ENCODE measurements around the gene CACNA2D4.

Gene CACNA2D4

DNA sequence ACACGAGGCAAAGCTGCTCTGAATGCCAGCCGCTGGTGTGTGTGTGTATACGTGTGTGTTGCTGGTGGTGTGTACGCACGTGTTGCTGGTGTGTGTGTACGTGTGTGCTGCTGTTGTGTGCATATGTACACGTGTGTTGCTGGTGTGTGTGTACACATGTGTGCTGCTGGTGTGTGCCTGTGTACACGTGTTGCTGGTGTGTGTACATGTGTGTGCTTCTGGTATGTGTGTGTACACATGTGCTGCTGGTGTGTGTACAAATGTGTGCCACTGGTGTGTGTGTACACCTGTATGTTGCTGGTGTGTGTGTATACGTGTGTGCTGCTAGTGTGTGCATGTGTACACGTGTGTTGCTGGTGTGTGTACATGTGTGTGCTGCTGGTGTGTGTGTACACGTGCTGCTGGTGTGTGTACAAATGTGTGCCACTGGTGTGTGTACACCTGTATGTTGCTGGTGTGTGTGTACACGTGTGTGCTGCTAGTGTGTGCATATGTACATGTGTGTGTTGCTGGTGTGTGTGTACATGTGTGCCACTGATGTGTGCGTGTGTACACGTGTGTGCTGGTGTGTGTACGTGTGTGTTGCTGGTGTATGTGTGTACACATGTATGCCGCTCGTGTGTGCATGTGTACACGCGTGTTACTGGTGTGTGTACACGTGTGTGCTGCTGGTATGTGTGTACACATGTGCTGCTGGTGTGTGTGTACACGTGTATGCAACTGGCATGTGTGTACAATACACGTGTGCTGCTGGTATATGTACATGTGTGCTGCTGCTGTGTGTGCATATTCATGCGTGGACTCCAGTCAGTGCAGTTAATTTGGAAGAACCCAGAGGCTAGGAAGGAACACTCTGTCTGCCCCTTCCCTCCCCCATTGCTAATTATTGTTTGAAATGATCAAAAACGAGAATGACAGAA is 47.2 kb downstream of the CACNA2D4 start:
- DNase-seq (ENCODE audit: low read depth in 2 of 2) = no peak

DNA sequence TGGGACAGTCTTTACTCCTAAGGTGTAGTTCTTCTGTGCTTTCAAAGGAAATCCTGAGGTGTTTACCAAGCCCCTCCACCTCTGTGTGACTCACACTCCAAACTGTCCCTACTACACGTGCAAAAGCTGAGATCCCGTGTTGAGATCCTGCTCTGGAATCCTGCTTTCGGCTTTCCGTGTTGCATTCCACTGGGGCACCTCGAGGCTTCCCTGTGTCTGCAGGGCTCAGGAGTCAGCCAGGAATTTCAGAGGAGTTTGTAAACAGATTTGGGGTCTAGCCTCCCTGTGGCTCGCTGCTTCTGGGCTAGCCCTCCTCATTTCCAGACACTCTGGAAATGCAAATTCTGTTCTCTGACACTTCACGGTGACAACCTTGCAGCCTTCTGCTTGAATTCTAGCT is 48.4 kb downstream of the CACNA2D4 start:
- no peak for DNase-seq (ENCODE audit: low read depth in 2 of 2)

DNA sequence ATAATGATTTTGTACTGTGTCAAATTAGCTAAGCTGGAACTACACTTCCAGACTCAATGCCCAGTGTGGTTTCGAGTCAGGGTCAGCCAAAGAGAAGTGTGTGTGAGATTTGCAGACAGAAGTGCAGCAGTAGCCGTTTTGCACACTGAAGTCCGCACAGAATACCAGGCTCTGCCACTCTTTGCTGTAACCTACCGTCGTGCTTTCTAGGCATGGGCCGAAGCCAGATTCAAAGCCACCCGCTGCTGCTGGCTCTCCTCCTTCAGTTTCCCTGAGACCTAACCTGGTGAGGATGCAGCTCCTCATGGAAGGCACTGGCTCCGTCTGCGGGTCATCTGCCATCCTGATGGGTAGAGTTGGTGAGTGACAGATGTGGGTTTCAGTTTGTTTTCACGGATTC is 49.3 kb downstream of the CACNA2D4 start:
- DNase-seq (ENCODE audit: low read depth in 2 of 2) = no peak

DNA sequence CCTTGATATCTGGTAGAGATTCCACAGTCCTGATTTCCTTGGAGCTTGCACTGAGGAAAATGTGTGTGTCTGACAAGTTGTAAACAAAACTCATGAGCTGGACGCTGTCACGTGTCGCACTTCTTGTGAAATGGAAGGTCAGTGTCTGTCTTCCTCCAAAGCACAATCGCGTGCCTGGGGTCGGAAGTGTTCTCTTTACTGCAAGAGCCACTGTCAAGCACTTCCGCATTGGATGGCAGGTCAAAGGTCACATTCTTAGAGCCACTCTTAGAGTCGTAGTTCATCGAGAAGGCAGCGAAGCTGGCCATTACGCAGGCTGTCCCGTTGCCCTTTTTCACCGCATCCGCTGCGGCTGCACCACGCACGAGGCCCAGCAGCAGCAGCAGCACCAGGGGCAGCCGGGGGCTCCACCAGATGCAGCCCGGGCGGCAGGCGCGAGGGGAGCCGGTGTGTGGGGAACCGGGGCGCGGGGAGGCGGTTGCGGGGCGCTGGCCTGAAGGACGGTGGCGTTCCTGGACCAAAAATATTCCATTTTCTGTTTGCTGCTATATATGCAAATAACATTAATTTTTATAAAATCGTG is 53.1 kb downstream of the CACNA2D4 start:
- DNase-seq (ENCODE audit: low read depth in 2 of 2) = no peak

DNA sequence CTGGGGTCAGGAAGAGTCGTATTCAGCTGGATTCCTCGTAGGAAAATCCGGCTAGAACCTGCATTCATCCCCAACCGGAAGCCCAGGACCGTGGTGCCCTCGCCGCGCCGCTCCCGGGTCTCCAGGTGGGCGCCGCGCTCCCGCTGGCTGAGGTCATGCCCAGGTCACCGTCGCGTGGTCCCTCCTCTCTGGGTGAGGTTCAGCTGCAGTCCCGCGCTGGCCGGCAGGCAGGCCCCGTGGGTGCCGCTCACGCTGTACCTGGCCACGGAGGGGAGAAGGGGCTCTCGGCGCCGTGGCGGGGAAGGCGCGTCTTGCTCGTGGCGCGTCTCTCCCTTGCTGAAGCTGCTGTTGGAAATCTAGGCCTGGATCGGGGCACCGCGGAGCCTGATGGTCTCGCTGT is 53.6 kb downstream of the CACNA2D4 start:
- DNase-seq (ENCODE audit: low read depth in 2 of 2) = no peak

DNA sequence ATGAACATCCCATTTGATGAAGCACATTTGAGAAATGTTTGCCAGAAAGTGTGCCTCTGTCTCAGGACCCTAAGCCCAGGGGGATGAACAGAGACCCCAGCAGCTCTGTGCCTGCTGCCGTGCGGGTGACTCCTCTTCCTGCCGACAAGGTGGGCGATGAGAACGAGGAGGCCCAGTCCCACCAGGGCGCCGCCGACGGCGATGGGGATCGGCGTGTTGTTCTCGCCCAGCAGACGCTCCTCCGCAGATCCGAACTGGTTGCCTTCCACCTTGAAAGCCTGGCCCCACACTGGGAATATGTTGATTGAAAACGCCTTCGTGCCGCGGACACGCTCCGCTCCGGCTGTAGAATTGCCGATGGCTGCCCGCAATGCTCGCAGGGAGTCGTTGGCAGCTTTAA is 54.0 kb downstream of the CACNA2D4 start:
- no peak for DNase-seq (ENCODE audit: low read depth in 2 of 2)

DNA sequence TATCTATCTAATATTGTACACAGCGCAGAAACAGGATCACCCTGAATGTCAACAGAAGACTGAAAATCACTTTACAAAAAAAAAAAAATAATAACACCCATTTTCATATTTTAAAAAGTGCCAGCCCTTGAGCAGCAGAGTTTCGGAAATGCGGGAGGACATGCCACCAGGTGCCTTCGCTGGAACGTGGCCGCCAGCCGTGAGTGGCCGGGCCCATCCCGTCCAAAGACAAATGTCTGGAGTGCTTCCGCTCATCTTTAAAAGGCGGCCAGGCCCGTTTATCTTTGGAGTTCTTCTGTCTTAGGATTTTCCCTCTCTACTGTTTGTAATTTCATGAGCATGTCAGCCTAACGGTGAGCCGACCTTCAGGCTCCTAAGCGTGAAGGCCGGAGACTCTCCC is 54.6 kb downstream of the CACNA2D4 start:
- DNase-seq (ENCODE audit: low read depth in 2 of 2) = no peak

DNA sequence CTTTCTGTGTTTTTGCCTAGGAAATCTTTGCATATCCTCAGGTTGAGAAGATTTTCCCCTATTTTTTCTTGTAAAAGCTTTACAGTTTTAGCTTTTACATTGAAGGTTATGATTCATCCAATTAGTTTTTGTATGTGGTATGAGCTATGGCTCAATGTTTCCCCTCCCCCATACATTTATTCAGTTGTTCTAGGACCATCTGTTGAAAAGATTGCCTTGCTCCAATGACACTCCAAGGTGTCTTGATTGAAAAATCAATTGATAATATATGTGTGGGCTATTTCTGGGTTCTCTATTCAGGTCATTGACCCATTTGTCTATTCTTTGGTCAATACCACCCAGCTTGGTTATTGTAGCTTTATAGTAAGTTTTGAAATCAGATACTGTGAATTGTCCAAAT is 55.5 kb downstream of the CACNA2D4 start:
- no peak for DNase-seq (ENCODE audit: low read depth in 2 of 2)

DNA sequence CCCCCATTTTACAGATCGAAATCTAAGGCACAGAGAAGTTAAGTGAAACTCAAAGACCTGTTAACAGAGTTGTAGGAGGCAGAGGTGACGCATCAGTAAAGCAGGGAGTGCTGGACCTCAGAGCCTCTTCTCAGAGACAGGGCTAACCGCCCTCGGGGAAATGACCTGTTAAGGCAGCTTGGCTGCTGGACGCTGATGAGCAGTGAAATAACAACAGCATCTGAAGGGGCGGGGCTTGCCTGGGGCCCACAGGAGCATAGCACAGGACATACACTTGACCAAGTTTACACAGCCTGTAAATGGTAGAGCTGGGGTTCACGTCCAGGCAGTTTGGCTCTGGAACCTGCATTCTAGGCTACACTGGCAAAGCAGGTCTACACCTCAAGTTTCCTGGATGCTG is 58.8 kb downstream of the CACNA2D4 start:
- DNase-seq (ENCODE audit: low read depth in 2 of 2) = no peak

DNA sequence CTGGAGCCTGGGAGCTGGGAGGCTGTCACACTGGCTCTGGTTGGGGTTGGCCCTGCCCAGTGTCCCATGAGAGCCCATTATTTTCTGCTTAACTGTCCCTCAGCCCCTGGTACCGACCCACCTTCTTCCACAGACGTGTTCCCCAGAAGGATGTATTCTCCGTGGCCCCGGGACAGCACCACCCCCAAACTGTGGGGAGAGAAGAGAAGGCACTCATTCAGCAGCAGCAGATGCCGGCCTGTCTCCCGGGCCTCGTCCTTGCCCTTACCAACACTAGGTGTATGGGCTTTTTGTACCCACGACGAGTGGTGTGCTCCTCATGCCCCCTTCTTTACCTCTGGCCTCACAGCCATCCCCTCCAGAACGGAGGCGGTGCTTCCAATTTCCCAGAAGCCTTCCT is 60.0 kb downstream of the CACNA2D4 start:
- no peak for DNase-seq (ENCODE audit: low read depth in 2 of 2)

DNA sequence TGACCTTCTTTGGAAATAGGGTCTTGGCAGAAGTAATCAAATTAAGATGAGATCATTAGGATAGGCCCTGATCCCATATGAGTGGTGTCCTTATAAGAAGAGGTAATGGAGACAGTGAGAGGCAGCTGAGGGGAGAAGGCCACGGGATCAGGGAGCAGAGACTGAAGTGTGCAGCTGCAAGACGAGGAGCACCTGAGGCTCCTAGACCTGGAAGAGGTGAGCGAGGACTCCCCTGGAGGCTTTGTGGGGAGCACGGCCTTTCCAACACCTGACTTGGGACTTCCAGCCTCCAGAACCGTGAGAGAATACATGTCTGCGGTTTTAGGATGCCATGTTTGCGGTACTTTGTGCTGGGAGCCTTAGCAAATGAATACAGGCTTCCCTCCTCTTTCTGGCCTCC is 60.6 kb downstream of the CACNA2D4 start:
- no peak for DNase-seq (ENCODE audit: low read depth in 2 of 2)

DNA sequence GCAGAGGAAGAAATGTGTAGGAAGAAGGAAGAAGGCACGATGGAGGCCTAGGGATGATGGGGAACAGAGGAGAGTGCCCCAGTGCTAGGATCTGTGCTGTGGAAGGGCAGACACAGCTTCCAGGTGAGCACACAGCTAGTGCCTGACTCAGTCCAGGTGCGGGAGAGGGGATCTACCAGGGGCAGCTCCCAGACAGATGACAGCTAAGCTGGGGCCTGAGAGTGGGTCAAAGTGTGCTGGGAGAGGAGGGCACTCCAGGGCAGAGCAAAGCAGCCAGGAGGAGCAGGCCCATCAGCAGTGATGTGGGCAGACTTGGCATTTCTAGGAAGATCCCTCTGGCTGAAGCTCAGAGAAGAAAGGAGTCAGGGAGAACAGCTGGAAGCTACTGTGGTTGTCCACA is 61.4 kb downstream of the CACNA2D4 start:
- DNase-seq (ENCODE audit: low read depth in 2 of 2) = no peak

DNA sequence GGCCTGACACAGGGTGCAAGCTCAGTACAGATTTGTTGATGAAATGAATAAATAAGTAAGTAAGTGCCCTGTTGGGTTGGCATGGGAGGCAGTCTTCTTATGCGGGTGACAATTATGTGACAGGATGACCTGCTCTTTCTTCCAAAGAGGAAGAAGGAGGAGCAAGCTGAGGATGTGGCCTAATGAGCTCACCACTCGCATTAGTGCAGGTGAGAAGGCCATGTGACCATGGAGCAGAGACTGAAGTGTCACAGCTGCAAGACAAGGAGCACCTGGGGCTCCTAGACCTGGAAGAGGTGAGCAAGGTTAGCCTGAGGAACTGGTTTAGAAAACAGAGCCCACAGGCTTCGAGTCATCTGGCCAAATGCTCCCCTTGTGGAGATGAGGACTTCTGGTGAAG is 63.2 kb downstream of the CACNA2D4 start:
- DNase-seq (ENCODE audit: low read depth in 2 of 2) = no peak

DNA sequence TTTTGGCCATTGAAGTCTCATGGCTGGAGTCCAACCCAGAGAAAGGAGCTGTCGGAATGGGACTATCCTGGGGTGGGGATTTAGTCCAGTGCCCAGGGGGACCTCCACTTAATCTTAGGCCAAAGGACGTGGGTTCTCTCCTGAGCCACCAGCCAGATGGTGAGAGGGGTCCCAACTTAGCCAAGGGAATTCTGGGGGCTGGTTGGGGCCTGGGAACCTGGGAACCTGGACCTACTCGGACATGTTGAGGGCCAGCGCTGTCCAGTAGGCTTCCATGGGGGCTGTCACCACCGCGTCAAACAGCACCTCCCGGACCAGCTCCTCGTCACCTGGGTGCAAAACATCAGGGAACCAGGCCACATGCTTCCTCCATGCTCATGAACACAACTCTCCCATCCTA is 64.7 kb downstream of the CACNA2D4 start:
- no peak for DNase-seq (ENCODE audit: low read depth in 2 of 2)

DNA sequence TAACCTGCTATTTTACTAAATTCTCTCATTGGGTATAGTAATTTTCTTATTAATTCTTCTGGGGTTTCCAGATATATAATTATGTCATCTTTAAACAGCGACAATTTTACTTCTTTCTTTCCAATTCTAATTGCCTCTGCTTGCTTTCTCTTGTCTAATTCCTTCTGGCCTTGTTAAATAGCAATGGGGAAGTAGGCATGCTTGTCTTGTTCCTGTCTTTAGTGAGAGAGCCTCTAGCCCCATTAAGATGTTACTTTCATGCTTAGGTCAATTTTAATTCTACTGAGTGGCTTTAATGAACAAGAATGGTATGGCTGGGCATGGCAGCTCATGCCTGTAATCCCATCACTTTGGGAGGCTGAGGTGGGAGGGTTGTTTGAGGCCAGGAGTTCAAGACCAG is 66.4 kb downstream of the CACNA2D4 start:
- no peak for DNase-seq (ENCODE audit: low read depth in 2 of 2)

DNA sequence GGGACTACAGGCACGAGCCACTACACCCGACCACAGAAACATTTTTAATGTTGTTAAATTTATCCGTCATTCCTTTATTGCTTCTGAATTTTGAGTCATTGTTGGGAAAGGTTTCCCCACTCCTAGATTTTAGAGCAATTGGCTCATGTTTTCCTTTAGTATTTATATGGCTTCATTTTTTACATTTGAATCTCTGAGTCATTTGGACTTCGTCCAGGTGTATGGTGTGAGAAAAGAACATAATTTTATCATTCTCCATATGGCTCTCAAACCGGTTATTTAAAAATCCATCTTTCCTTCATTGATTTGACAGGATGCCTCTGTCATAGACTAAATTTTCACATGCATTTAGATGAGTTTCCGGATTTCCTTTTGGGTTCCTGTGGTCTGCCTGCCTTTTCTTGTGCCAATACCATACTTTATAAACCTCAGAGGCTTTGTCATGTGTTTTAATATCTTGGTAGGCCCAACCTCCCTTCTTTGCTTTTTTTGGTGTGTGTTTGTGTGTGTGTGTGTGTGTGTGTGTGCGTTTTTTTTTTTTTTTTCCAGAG is 67.2 kb downstream of the CACNA2D4 start:
- no peak for DNase-seq (ENCODE audit: low read depth in 2 of 2)

DNA sequence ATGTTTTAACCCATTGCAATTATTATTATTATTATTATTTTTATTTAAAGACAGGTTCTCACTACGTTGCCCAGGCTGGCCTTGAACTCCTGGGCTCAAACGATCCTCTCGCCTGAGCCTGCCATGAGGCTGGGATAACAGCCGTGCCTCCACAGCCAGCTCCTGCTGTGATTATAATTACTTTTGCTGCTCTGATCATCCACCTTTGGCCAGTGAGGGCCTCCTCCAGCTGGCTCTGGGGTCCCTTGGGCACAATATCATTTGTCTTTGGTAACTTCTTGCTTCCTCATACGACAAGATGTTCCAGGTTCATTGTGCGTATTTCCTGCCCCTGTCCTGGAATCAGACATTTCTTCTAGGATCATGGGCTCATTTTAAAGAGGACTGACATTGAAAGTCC is 69.7 kb downstream of the CACNA2D4 start:
- DNase-seq (ENCODE audit: low read depth in 2 of 2) = no peak

DNA sequence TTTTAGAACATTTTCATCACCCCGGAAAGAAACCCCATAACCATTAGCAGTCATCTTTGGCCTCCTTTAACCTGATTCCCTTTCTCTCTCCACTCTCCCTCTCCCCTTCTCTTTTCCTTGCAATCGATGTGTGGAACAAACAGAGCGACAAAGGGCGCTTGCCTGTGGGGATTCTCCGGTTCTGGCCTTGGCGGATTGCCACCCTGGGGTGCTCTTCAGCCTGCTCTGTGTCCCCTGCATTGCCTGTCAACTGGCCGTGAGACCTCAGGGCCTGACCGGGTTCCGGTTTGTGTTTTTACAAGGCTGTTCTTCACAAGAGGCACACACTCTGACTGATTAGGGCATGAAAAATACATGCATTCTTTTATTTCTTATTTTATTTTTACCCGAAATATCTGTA is 70.3 kb downstream of the CACNA2D4 start:
- DNase-seq (ENCODE audit: low read depth in 2 of 2) = no peak

DNA sequence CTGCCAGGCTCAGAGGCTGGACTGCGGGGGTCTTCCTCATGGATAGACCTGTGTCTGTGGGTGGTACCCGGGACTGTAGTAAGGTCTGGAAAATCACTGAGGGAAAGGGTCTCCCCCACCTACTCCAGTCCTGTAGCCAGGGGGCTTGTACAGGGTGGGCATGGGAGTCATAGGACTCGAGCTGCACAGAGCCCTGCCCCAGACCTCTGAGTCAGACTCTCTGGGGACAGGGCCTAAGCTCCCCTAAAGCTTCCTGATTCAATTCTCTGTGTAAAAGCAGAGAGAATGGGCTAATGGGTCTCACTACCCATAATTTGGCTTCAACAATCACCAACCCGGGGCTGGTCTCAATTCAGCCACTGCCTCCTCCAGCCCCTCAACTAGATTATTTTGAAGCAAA is 71.0 kb downstream of the CACNA2D4 start:
- no peak for DNase-seq (ENCODE audit: low read depth in 2 of 2)

DNA sequence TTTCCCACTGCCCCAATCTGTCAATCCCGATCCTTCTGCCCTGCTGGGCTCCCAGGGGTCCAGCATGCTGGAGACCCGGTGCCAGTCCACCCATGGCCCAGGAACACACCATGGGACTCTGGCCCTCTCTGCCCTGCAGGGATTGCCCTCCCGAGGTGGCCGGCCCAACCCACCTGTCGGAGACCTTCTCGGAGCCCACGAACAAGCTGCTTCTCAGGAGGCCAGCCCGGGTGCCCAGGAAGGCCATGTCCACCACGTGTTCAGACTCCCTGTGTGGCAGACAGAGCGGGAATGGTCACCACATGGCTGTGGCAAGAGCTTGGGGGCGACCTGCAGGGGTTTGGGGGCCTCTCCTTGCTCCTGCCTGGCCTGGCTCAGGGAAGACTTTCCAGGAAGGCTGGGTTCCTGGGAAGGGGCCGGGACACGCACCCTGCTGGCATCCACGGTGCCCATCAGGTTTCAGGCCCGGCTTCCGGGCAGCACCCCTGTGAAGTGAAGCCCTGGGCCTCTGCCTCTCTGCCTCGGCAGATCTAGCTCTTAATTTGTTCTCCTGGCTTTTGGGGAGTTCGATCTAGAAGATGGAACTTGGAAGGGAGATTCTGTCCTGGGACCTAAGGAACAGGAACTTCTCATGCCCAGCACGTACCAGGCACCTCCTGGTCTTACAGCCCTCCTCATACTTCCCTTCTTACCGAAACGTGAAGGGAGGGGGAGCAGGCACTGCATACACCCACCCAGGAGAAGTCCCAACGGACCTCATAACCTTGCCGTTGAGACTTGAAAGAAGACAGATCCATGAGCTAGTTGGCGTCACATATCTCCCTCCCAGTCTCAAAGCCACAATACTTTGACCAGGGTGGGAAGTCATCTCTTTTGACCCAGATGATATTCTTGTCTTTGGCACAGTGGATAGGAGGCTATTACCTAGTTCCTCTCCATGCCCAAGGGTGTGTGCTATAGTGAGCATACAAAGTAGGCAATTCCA is 71.7 kb downstream of the CACNA2D4 start:
- DNase-seq (ENCODE audit: low read depth in 2 of 2) = no peak

DNA sequence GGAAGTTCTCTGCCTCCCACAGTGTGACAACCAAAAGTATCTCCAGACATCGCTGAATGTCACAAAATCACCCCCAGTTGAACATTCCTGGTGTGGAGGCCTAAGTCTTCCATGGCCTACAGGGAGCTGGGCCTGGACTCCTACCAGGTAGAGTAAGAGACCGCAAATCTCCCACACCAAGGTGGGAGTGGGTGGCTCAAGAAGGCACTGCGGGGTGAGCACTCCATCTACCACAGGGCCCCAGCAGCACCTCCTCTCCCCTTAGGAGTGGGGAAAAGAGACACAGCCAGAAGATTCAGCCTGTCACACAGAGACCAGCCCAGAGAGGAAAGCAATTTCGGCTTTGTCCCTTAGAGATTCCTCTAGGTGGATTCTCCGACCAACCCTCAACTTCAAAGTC is 72.6 kb downstream of the CACNA2D4 start:
- DNase-seq (ENCODE audit: low read depth in 2 of 2) = no peak

DNA sequence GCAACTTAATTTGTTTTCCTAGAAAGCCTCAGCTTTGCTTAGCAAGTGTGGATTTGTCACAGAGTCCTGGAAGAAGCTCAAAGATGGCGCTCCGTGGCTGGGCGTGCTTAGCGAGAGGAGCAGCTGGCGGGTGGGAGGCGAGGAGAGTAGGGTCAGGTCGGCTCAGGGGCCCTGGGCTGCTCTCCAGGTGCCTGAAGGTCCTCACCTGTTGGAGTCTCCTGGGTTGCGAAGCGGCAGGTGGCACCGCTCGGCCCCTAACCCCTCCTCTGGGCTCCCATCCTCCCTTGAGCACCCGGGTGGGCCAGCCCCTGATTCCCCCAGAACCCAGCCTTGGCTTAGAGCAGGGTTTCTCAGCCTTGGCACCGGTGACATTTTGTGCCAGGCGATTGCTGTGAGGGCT is 73.0 kb downstream of the CACNA2D4 start:
- no peak for DNase-seq (ENCODE audit: low read depth in 2 of 2)
